HG02885 (cell line): Measurements from ENCODE around the gene GTPBP4.

Experiments used
- ATAC-seq: cut with Tn5 transposase; IDR thresholded peaks from one replicate; pipeline ENCODE4 v1.9.1; 2021; ENCODE audit warnings: mild to moderate bottlenecking; ENCODE audit not compliant: unreplicated experiment, poor library complexity

The GTPBP4 gene

DNA sequence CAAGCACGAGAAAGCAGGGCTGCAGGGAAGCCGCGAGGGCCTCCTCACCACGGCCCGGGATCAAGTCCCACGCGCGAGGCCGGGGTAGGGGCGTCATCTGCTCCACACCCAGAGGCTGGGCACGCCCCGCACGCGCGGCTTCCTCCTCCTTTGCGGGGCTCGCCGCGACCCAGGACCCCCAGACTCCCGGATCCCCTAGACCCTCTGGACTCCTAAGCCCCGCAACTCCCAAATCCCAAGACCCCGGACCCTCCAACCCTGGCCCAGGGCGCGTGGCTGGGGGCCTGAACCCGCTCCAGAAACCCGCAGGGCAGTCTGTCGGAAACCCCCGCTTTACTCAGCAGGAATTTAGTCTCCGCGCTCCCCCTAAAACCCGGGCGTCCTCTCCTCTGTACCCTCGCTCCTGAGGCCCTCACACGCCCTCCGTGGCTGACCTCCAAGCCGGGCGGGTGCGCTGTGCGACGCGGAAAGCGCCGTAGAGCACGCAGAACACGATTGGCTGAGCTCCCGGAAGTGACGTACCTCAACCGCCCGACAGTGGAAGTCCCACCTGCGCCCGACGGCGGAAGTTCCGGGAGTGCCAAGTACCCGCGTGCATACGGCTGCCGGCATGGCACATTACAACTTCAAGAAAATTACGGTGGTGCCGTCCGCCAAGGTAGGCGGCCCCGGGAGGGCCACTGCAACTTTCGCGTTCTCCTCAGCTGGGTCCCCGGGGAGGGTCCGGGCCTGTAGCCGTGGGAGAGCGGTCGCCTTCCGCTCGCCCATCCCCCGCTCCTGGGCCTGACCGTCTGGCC, at the start of gene GTPBP4:
Gene GTPBP4, plus strand, starts transcription at position 565 of the 797 bp plus-strand sequence. Its CDS starts 46 bp downstream, at position 611.
- ATAC-seq, result peak; percentile 98

DNA sequence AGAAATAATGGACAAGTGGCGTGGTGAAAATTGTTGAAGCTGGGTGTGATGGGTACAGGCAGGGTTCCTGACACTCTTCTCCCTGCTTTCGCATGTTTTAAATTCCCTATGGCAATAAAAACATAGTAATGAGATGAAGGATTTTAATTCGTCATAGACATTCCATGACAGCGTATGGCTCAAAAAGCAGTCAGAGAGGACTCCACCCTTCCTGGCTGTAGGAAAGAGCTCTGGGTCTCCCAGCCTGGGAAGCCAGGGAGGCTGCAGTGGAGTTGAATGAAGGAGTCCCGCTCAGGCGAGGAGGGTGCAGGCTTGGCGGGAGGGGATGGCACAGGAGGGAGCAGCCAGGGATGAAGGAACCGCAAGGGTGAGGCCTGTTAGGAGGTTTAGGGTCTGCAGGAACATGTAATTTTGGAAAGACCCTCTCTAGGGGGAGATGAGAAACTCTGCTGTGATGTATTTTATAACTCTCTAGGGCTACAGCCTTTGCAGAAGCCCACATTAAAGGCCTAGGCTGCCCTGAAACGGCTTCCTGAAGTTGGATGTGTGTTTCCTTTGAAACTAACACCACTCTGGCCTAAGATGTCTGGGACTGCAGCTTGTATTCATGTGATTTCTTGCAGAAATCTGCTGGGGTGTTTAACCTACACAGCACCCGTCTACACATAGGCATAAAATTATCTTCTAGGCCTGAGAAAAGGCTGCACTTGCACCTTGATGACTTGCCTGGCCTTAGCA, 49.1 kb upstream of the GTPBP4 start:
- no peak for ATAC-seq

DNA sequence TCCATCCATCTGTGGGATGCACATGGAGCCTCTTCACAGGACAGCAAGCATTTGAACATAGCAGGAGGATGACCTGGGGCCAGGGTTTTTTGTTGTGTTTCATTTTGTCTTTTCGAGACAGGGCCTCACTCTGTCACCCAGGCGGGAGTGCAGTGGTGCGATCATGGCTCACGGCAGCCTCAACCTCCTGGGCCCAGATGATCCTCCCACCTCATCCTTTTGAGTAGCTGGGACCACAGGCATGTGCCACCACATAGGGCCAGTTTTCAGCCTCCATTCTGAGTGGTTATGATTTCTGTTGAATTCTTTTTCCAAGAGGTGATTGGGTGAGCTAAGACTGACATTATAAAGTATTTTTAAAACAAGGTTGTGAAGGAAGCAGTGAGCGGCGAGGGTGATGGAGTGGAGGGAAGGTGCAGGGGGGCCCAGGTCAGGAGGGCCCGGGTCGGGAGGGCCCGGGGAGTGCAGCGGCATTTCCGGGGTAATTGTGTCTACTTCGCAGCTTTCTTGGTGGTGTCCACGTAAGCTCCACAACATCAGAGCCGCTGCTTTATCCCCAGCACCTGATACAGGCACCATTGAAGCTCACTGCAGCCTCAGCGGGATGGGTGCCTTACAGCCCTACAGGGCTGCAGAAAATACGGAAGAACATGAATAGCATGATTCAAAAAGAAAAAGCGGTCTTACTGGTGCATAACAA, 44.8 kb upstream of the GTPBP4 start:
- peak; percentile 59 for ATAC-seq

DNA sequence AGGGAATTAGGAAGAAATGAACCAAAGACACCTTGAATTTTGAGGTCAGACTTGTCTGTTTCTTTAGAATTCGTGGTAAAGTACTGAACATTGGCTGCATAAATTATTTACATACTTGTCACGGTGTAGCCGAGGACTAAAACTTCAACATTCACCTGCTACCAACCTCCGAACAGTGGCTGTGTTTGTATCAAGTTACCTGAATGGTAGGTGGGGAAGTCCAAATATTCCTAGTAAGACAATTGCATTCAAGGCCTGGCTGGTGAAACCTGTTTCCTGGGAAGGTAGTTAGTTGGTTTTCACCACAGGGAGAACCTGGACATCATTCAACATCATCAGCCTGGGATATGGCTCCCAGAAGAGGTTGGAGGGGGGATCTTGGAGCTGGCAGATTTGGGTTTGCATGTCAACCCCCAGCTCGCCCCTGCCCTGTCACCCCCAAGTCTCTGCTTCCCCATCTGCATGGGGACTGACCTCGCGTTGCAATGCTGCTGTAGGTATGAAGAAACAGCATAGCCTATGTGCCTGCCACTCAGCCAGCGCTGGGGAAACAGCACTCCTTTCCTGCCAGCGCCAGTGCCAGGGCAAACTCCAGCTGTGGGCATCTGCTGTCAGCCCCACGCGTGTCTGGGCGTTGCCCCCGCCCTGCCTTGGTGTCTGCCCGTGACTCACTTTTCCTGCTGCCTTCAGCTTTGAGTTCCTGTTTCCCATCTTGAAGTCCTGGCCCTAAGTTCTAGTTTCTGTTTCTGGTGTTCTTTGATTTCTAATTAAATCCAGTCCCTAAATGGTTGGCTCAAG, 44.0 kb upstream of the GTPBP4 start:
- no peak for ATAC-seq

DNA sequence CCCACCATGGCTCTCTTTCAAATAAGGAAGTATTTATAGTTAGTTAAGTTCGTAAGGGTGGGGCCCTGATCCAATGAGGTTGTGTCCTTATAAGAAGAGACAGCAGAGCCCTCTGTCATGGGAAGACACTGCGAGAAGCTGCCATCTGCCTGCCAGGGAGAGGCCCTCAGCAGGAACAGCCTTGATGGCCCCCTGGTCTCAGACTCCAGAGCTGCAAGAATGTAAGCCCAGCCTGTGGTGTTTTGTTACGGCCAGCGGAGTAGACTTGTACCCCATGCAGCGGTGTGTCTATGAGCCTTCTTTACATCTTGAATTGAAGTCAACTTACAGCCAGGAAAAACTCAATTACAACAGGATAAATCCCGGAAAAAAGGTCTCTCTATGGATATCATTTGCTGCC, 42.5 kb upstream of the GTPBP4 start:
- ATAC-seq, result no peak

DNA sequence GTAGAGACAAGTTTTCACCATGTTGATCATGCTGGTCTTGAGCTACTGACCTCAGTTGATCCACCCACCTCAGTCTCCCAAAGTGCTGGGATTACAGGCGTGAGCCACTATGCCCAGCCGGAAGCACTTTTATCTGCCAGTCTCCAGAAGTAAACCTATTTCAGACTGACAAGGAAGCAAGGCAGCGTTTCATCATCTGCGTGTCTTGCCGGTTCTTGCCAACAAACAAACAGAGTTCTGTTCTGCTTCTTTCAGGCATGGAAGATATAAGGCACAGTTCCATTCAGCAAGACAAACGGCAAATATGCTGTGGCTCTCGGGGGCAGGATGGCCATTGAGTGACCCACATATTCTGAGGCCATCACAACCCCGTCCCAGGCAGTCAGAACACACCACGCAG, 41.2 kb upstream of the GTPBP4 start:
- ATAC-seq, result no peak

DNA sequence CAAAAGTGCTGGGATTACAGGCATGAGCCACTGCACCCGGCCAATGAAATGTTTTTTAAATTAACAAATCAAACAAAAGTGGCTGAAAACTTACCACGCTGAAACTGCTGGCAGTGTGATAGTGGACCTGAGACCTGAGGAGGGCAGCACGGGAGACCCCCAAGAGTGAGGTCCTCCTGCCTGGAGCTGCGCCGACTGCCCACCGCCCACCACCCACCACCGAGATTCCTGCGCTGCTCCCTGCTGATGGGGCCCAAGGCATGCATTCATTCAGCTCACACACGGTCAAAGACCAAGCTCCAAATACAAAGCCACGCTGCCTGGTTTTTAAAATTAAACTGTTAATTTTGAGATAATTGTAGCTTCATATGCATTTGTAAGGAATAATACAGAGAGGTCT, 40.4 kb upstream of the GTPBP4 start:
- no peak for ATAC-seq

DNA sequence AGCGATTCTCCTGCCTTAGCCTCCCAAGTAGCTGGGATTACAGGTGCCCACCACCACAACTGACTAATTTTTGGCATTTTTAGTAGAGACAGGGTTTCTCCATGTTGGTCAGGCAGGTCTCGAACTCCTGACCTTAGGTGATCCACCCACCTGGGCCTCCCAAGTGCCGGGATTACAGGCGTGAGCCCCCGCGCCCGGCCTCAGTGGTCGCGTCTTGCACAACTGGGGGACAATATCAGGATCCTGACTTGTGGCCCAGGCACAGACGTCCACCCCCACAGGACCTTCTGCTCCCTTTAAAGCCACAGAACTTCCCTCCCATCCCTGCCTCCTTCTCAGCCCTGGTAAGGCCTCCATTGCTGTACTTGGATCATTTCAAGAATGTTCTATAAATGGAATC, 39.9 kb upstream of the GTPBP4 start:
- no peak for ATAC-seq

DNA sequence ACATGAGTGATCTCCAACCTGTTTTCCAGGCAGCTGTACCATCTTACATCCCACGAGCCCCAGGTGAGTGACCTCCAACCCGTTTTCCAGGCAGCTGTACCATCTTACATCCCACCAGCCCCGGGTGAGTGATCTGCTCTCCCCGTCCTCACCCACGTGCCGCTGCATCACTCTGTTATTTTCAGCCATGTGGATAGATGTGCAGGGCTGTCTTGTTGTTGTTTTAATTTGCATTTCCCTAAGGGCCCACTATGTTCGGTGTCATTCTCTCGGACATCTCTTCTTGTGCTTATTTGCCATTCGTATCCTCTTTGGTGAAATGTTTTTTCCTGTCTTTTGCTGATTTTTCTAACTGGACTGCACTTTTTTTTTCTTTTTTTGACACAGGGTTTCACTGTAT, 38.8 kb upstream of the GTPBP4 start:
- ATAC-seq, result no peak

DNA sequence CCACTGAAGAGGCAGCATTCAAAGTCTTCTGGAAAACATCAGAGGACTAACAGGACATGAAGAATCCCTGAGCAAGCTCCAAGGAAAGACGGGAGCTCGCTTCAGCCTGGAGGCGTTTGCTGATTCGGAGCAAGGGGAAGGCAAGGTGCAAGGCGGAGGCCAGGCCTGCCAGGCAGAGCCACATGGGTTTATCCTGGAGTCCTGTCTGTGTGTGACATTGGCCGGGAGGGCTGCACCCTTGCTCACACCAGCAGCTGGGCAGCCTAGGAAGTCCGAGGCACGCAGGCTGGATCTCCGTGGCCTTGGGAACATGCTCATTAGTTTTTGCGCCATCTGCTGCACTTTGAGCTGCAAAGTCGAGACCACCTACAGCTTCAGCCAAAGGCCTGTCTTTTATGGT, 34.4 kb upstream of the GTPBP4 start:
- ATAC-seq, result no peak

DNA sequence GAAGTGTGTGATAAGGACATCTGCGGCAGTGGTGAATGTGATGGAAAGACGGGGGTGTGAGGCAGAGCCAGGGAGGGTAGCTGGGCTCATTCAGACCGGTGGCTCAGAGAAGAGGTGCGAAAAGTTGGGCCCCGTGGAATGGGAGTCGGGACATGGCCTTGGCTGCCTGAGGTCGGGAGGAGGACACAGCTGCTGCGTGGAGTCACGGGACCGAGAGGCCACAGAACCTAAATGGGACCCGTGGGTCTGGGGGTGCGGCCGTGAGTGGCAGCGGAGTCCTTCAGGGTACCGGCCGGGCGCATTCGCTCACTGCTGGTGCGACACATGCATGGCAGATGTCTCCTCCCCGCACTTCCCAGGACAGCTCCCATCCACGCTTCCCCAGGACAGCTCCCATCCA, 33.8 kb upstream of the GTPBP4 start:
- no peak for ATAC-seq

DNA sequence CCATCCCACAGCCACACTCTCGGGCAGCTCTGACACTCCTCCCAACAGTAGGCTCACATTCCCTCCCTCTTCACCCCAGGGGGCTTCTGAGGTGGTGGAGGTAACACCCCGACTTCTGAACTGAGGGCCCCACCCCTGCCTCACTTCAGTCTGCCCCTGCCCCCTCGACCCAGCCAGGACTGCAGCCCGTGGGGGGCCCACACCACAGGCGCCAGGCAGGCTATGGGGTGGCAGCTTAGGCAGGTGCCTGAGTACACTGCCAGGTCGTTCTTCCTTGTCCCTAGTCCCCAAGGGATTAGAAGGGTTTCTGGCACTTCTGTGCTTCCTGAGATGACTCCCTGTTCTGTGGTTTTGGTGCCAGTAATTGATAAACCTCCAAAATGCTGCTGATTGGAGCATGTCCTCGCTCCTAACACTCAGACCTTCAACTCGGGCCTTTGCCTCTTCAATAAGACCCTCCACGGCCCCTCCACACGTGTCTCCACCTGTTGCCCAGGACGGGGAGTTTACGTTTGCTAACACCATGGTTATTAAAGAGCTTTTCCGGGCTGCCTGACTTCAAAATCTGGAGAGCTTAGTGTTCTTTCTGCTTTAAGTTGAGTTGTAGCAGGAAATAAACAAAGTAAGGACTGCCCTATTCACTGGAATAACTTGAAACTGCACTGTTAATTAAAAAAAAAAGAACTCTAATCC, 33.0 kb upstream of the GTPBP4 start:
- no peak for ATAC-seq

DNA sequence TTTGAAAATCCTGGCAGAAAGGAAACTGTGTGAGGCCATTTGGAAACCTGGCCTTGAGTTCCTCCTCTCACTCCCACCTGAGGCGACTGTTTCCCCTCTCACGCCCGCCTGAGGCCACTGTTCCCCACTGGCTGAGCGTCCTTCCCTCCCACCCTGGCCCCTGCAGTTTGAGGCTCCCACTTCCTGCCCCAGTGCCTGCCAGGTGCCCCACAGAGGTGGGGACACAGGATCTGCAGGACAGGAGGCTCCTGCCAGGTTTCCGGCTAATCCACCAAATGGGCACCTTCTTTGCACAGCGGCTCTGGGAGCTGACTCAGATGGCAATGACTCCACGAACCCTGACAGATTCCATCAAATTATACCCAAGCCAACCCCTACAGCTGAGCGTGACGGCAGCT, 32.4 kb upstream of the GTPBP4 start:
- ATAC-seq, result no peak

DNA sequence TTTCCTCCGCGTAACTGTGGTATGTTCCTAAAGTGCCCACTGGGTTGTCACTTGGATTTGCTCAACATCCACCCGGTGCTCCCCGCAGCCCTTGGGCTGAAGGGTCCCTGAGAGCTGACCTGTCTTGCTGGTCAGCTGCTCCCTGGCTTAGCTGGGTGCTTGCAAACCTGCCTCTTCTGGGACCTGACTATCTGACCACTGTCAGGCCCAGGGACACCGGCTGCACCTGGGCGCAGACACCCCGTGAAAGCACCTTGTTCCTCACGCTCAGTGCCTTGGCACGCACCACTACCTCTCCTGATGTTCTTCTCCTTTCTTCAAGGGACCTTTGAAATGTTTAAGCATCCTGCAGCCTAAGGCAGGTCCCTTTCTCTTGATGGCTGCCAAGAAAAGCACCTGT, 30.1 kb upstream of the GTPBP4 start:
- no peak for ATAC-seq

DNA sequence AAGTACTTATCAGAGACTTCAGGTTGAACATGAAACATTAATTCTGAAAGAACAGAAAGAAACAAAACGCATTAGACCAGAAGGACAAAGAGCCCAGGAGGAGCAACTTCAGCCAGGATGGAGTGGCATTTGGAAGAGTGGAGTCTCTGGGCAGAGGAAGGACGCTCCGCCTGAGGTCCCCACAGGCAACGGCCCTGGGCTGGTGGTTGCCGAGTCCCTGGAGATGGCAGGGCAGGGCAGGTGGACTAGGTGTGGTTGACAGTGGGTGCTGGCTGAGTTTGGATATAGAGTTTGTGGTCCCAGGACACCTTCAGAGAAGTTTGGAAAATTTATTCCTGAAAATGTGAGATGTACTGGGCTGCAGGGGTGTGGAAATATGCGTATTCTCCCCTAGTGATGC, 29.4 kb upstream of the GTPBP4 start:
- no peak for ATAC-seq

DNA sequence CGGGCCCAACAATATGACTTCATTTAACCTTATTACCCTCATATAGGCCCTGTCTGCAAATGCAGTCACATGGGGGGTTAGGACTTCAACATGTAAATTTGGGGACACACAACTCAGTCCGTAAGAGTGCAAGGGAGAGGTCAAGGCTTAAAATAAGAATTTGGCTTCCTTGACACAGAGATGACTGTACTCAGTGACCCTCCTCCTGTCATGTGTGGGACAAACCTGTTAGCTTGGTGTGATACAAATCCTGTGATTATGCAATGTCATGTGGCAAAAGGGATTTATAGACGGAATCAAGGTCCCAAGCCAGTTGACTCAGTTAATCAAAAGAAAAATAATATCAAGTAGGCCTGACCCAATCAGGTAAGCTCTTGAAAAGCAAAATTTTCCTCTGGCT, 25.9 kb upstream of the GTPBP4 start:
- no peak for ATAC-seq

DNA sequence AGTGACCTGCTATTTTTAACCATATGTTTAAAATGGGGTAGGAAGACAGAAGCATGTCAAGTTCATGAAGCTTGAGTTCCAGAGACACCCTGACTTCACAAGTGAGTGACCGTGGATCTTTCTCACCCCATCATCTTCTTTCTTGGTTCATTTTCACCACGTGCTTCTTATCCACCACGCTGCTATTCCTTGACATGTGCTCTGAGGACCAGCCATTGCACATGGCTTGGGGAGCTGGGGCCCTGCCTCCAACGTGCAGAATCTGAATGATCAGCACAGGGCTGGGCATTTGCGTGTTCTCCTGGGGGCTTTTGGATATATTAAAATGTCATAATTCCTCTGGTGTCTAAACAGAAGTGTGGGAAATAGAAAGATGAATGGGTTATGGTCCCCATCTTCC, 25.0 kb upstream of the GTPBP4 start:
- ATAC-seq, result no peak

DNA sequence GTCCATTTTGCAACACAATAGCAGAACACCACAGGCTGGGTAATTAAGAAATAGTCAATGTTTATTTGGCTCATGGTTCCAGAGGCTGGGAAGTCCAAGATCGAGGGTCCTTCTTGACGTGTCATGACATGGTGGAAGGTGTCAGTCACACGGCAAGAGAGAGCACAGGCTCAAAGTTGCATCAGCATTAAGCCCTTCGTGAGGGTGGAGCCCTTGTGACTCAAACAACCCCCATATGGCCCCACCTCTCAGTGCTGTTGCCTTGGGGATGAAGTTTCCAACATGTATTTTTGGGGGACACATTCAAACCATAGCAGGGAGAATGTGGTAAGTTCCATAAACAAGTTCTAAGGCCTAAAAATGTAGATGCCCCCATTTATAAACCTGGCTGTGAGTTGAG, 24.6 kb upstream of the GTPBP4 start:
- ATAC-seq, result no peak

DNA sequence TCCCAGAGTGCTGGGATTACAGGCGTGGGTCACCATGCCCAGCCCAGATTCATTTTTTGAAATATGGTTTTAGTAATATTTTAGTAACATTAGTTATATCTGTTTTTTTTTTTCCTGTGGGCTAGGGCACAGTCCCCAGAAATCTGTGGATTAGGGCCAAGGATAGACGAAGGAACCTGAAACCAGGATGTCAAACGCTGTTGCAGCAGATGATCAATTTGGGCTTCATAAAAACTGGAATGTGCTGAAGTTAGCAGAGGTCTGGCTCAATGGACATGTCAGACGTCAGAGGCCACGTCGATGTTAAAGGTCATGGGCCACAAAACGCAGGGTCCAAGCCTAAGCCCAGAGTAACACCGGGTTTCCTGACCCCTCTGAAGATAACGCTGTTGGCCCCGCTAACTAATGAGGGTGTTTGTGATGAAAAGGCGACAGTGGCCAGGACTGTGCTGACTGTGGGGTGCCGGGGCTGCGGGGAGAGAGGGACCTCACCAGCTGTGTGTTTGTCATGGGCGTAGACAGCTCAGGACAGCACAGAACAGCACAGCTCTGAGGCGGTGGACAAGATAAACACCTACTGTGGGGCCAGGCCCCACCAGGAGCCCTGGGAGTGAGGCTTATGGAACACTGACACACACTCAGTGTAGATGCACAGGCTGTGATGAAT, 23.8 kb upstream of the GTPBP4 start:
- ATAC-seq, result no peak
